ENCODE measurements around the gene RASGRP1. TPM values are rescaled to one million over a fixed set of nuclear protein-coding genes. Genes with fewer than 3 reads are reported as not detected.

RASGRP1 gene
- total RNA-seq, 6 donors from 2014 or later = 2.9 to 6.8 (median 4.6) TPM

GRCh38 chr15:38557921-38558320 lies 6.7 kb downstream of the RASGRP1 start:
- no peaks in the 10 kb centered on the region for H3K27me3 ChIP-seq
- DNase-seq = no peak
- no peak overlapping the region for H3K27ac ChIP-seq
- TF ChIP-seq POLR2AphosphoS5 (IDR thresholded peaks at IDR 0.05) (no peak), POLR2A (IDR thresholded peaks at IDR 0.05) (no peak), EP300 (IDR thresholded peaks at IDR 0.05) (no peak)
- TF ChIP-seq, protein P1, sequence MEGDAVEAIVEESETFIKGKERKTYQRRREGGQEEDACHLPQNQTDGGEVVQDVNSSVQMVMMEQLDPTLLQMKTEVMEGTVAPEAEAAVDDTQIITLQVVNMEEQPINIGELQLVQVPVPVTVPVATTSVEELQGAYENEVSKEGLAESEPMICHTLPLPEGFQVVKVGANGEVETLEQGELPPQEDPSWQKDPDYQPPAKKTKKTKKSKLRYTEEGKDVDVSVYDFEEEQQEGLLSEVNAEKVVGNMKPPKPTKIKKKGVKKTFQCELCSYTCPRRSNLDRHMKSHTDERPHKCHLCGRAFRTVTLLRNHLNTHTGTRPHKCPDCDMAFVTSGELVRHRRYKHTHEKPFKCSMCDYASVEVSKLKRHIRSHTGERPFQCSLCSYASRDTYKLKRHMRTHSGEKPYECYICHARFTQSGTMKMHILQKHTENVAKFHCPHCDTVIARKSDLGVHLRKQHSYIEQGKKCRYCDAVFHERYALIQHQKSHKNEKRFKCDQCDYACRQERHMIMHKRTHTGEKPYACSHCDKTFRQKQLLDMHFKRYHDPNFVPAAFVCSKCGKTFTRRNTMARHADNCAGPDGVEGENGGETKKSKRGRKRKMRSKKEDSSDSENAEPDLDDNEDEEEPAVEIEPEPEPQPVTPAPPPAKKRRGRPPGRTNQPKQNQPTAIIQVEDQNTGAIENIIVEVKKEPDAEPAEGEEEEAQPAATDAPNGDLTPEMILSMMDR (IDR thresholded peaks at IDR 0.05) = no peak
- H3K4me3 ChIP-seq = no peak overlapping the region
- 56 to 61% methylated on average over 10 of the region's 10 CpGs for WGBS, 2 donors
- no peak for ATAC-seq (ENCODE audit: low FRiP score in 2 of 2)
- no peaks in the 10 kb centered on the region for H3K36me3 ChIP-seq
- peaks cover 0 to 6% (median 4%) of the 10 kb centered on the region in 4 donors for H3K4me1 ChIP-seq
- no peaks in the 10 kb centered on the region for H3K9me3 ChIP-seq

DNA sequence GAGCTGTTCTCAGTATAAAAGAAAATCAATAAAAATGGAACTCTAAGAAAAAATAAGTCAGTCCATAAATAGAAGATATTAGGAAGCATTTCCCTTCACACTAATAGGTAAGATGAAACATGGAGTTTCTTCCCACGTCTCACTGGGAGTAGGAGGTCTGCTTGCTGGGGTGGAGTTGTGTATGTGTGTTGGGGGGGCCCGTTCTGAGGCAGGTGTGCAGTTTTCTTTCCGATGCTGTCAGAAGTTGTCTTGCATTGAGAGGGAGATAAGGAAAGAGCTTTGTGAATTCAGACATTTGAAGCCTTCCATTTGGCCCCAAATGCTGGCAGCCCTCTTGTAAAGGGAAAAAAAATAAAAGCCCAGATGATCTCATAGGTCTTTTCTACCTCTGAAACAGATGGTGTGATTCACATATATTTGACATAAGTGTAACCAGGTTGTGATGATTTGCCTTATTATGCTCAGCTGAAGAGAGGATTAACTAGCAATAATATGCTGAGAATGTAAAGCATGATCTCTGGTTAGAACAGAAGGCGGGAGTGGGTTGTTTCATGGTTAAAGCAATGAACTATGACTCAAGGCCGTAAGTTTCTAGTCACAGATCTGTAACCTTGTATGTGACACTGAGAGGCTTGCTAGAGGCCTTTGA lies 8.8 kb downstream of the RASGRP1 start:
- H3K36me3 ChIP-seq = no peaks in the 10 kb centered on the region
- H3K9me3 ChIP-seq = no peaks in the 10 kb centered on the region
- H3K4me3 ChIP-seq = no peak overlapping the region
- 74 to 84% methylated on average over 5 of the region's 5 CpGs for WGBS, 2 donors
- peaks cover 0 to 6% (median 4%) of the 10 kb centered on the region in 4 donors for H3K4me1 ChIP-seq
- H3K27me3 ChIP-seq = no peaks in the 10 kb centered on the region
- ATAC-seq (ENCODE audit: low FRiP score in 2 of 2) (no peak), DNase-seq (no peak)
- H3K27ac ChIP-seq = no peak overlapping the region
- TF ChIP-seq EP300 (IDR thresholded peaks at IDR 0.05) (no peak), POLR2A (IDR thresholded peaks at IDR 0.05) (no peak), POLR2AphosphoS5 (IDR thresholded peaks at IDR 0.05) (no peak)
- TF ChIP-seq, protein P1 (IDR thresholded peaks at IDR 0.05) = no peak

DNA sequence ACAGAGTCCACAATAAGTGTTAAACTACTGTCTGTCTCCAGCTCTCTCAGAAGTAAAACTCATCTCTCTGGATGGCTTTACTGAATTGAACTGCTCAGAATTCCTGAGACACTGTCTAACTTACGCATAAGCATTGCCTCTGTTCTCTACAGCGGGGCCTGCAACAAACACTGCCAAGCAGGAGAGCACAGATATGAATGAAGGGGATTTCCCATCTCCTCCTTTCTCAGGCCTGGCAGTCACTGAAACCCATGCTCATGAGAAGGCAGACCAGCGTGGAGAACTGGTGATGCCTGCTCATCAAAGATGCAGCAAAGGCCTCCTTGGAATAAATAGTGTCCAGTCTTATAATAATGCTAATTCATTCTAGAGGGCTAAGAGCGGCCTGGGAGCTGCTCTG lies 10.3 kb downstream of the RASGRP1 start:
- Histone ChIP-seq H3K4me1 (peaks cover 0 to 6% (median 0%) of the 10 kb centered on the region in 4 donors), H3K4me3 (no peak overlapping the region), H3K27ac (no peak overlapping the region), H3K27me3 (no peaks in the 10 kb centered on the region), H3K9me3 (no peaks in the 10 kb centered on the region), H3K36me3 (no peaks in the 10 kb centered on the region)
- 66 to 75% methylated on average over 3 to 4 of the region's 4 CpGs for WGBS, 2 donors
- no peak for TF ChIP-seq EP300 (IDR thresholded peaks at IDR 0.05)
- ATAC-seq (ENCODE audit: low FRiP score in 2 of 2) = no peak
- DNase-seq = no peak

DNA sequence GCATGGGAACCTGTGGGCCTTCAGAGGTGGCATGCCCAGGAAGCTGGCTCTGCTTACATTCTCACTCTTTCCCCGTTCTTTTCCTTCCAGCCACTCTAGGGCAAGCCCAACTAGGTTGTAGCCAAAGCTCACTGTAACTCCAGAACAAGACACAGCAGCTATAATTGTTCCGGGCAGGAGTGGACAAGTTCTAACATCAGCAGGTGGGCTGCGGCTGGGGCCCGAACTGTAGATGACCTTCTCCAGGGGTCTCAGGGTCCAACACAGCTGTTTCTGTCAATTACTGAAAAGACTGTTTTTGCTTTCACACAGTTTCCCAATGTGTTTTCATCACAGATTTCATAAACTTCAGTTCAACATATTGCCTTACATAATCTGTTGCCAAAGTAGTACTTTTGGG lies 11.5 kb downstream of the RASGRP1 start:
- H3K27me3 ChIP-seq = no peaks in the 10 kb centered on the region
- TF ChIP-seq POLR2A (IDR thresholded peaks at IDR 0.05) (no peak), POLR2AphosphoS5 (IDR thresholded peaks at IDR 0.05) (no peak), EP300 (IDR thresholded peaks at IDR 0.05) (no peak)
- TF ChIP-seq, protein P1 (IDR thresholded peaks at IDR 0.05) = no peak
- H3K36me3 ChIP-seq = no peaks in the 10 kb centered on the region
- 66 to 77% methylated on average over 4 of the region's 4 CpGs for WGBS, 2 donors
- no peaks in the 10 kb centered on the region for H3K4me1 ChIP-seq
- no peak overlapping the region for H3K27ac ChIP-seq
- no peak overlapping the region for H3K4me3 ChIP-seq
- no peaks in the 10 kb centered on the region for H3K9me3 ChIP-seq
- DNase-seq (no peak), ATAC-seq (ENCODE audit: low FRiP score in 2 of 2) (no peak)

DNA sequence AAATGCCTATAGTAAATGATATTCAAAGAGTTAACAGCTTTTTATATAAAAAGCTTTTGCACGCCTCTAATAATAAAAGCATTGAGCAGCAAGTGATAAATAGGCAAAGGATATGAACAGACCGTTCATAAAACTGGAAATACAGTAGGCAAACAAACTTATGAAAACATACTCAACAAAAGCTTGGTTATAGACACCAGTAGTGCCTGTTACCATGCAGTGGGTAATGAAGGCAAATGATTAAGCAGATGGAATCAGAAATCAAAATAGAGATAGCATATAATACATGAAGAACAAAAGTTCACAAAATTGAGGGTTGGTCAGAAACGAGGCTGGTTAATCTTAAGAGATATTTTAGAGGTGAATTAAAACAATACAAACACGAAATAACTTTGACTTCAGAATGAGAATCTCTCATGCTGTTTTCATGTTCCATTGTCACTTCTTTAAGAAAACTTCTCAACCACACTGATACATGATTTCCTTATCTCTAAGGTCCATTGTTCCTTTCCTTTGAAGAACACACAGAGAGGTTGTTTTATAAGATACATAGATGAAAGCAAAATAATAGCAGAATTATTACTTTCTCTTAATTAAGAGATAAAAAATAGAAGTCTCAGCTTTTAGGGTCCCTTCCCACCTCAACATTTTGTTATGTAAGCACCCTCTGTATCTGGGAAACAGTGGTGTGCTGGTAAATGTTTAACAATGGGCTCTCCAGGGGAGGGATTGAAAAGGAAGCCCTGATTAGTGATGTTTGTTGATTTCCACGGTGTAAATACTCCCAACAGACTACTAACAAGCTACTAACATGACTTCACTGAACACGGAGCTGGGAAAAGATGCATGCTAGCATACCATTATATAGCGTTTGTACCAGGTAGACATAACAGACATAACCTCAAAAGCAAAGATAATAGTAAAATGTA lies 12.6 kb downstream of the RASGRP1 start:
- no peaks in the 10 kb centered on the region for H3K27me3 ChIP-seq
- H3K36me3 ChIP-seq = no peaks in the 10 kb centered on the region
- H3K4me1 ChIP-seq = no peaks in the 10 kb centered on the region
- ATAC-seq (ENCODE audit: low FRiP score in 2 of 2) = no peak
- TF ChIP-seq EP300 (IDR thresholded peaks at IDR 0.05) (no peak), POLR2A (IDR thresholded peaks at IDR 0.05) (no peak), POLR2AphosphoS5 (IDR thresholded peaks at IDR 0.05) (no peak)
- TF ChIP-seq, protein P1 (IDR thresholded peaks at IDR 0.05) = no peak
- H3K27ac ChIP-seq = no peak overlapping the region
- H3K9me3 ChIP-seq = no peaks in the 10 kb centered on the region
- DNase-seq = no peak
- 54 to 55% methylated on average over 7 of the region's 7 CpGs for WGBS, 2 donors
- no peak overlapping the region for H3K4me3 ChIP-seq
